CD14-positive monocyte (primary cell): Measurements from ENCODE around the gene GK. TPM values are rescaled to one million over a fixed set of nuclear protein-coding genes. Genes with fewer than 3 reads are reported as not detected.

ENCODE experiments used
- DNase-seq, 3 donors: peaks; one replicate each; pipeline ENCODE4 v3.0.0-alpha.2; 2011 to 2022
- H2AFZ ChIP-seq: 2 replicates; pipeline ENCODE4 v1.6.0; 2012; ENCODE audit warnings: mild to moderate bottlenecking, low read depth, low read length, inconsistent platforms; ENCODE audit not compliant: insufficient read depth, poor library complexity, severe bottlenecking
- H3K27ac ChIP-seq, 2 donors: 1 replicate in 1 of 2; 2 replicates in 1 of 2; pipeline ENCODE4 v1.5.1; 2012 to 2013; ENCODE audit warnings: low read length in 2 of 2, control low read depth in 1 of 2, inconsistent platforms in 1 of 2, low read depth in 1 of 2, mild to moderate bottlenecking in 1 of 2
- H3K27me3 ChIP-seq, 2 donors: one replicate each; pipeline versions ENCODE4 v1.6.0 to v1.6.1; 2011 to 2013; ENCODE audit warnings: low read length in 2 of 2; ENCODE audit not compliant: control insufficient read depth in 2 of 2, insufficient read depth in 2 of 2
- H3K36me3 ChIP-seq, 2 donors: replicated peaks in 1 of 2; 1 replicate in 1 of 2; 2 replicates in 1 of 2; pipeline versions ENCODE4 v1.5.1 to v1.6.1; 2012 to 2013; ENCODE audit warnings: low read length in 2 of 2, control low read depth in 1 of 2, inconsistent platforms in 1 of 2, mild to moderate bottlenecking in 1 of 2; ENCODE audit not compliant: insufficient read depth in 2 of 2, control insufficient read depth in 1 of 2
- H3K4me1 ChIP-seq, 2 donors: 1 replicate in 1 of 2; 2 replicates in 1 of 2; pipeline versions ENCODE4 v1.5.1 to v1.6.1; 2012 to 2013; ENCODE audit warnings: low read length in 2 of 2, control low read depth in 1 of 2, inconsistent platforms in 1 of 2, mild to moderate bottlenecking in 1 of 2, moderate library complexity in 1 of 2; ENCODE audit not compliant: insufficient read depth in 2 of 2, control insufficient read depth in 1 of 2
- H3K4me2 ChIP-seq: replicated peaks from 2 replicates; pipeline ENCODE3; 2012; ENCODE audit warnings: low read length, moderate library complexity, mild to moderate bottlenecking; ENCODE audit not compliant: poor library complexity, severe bottlenecking; ENCODE audit errors: extremely low read depth
- H3K4me3 ChIP-seq, 3 experiments: fragments of 200-600 bp in 1 of 3; sonication (generic) in 1 of 3; replicated peaks in 1 of 3; 1 replicate in 2 of 3; 2 replicates in 1 of 3; pipeline ENCODE4 v1.5.1; 2011 to 2013; ENCODE audit warnings: low read length in 3 of 3, mild to moderate bottlenecking in 3 of 3, control low read depth in 2 of 3, low read depth in 2 of 3, inconsistent platforms in 1 of 3, moderate library complexity in 1 of 3
- H3K79me2 ChIP-seq: 2 replicates; pipeline ENCODE4 v1.6.0; 2012; ENCODE audit warnings: mild to moderate bottlenecking, control low read depth, inconsistent platforms, low read length, moderate library complexity; ENCODE audit not compliant: insufficient read depth
- H3K9ac ChIP-seq: 2 replicates; pipeline ENCODE4 v1.6.0; 2017; ENCODE audit warnings: low read length, mild to moderate bottlenecking; ENCODE audit not compliant: insufficient read depth, poor library complexity, severe bottlenecking
- H3K9me3 ChIP-seq, 2 donors: replicated peaks in 1 of 2; 1 replicate in 1 of 2; 2 replicates in 1 of 2; pipeline versions ENCODE4 v1.5.1 to v1.6.1; 2012 to 2013; ENCODE audit warnings: low read length in 2 of 2, control low read depth in 1 of 2; ENCODE audit not compliant: control insufficient read depth in 1 of 2, insufficient read depth in 1 of 2
- H4K20me1 ChIP-seq: 2 replicates; pipeline ENCODE4 v1.6.0; 2012; ENCODE audit warnings: mild to moderate bottlenecking, low read length, control low read depth, moderate library complexity; ENCODE audit not compliant: insufficient read depth
- H3K27ac Mint-ChIP-seq, 7 donors: one replicate each; pipeline ENCODE4 v1.8.0; 2020; ENCODE audit warnings: mild to moderate bottlenecking in 7 of 7, mixed read lengths in 7 of 7, moderate library complexity in 6 of 7, inconsistent platforms in 2 of 7
- H3K27me3 Mint-ChIP-seq, 3 donors: one replicate each; pipeline ENCODE4 v1.8.0; 2021 to 2022; ENCODE audit warnings: low read depth in 3 of 3, mild to moderate bottlenecking in 3 of 3, mixed read lengths in 3 of 3, moderate library complexity in 3 of 3, inconsistent platforms in 1 of 3
- H3K36me3 Mint-ChIP-seq, 2 donors: one replicate each; pipeline ENCODE4 v1.8.0; 2020; ENCODE audit warnings: mixed read lengths in 2 of 2, inconsistent platforms in 1 of 2, mild to moderate bottlenecking in 1 of 2
- H3K4me1 Mint-ChIP-seq: one replicate; pipeline ENCODE4 v1.8.0; 2020; ENCODE audit warnings: mild to moderate bottlenecking, mixed read lengths
- H3K4me3 Mint-ChIP-seq, 2 donors: one replicate each; pipeline ENCODE4 v1.8.0; 2020; ENCODE audit warnings: mild to moderate bottlenecking in 2 of 2, mixed read lengths in 2 of 2, moderate library complexity in 1 of 2
- H3K9me3 Mint-ChIP-seq, 7 donors: one replicate each; pipeline ENCODE4 v1.8.0; 2020 to 2022; ENCODE audit warnings: mixed read lengths in 7 of 7, mild to moderate bottlenecking in 6 of 7, moderate library complexity in 6 of 7, inconsistent platforms in 2 of 7
- CTCF ChIP-seq: fragments of 200-600 bp; IDR thresholded peaks from one replicate; pipeline ENCODE4 v1.8.0; 2022; ENCODE audit warnings: antibody characterized with exemption, mild to moderate bottlenecking
- WGBS: methylation state at CpG from one replicate; pipeline ENCODE4 v1.1.5; 2013; ENCODE audit warnings: missing lambda C conversion rate; ENCODE audit not compliant: insufficient coverage; 5-methylcytosine and 5-hydroxymethylcytosine counted together
- intact Hi-C, 2 donors: fragments of 100-400 bp; cut with micrococcal nuclease; formaldehyde crosslinking; loops; one replicate each; pipeline versions ENCODE4 v1.15.0 to v1.15.1; 2023
- polyA plus RNA-seq, 3 donors: library from polyadenylated mRNA; depleted of rRNA in 1 of 3; unstranded in 2 of 3; stranded (reverse) in 1 of 3; fragments of 300-500 nt in 2 of 3; fragments of >200 nt in 1 of 3; fragmentation: Illumina TruSeq in 2 of 3; gene quantifications; 1 replicate in 2 of 3; 2 replicates in 1 of 3; pipeline ENCODE4 v1.2.3, GENCODE V29; 2012 to 2021

The GK gene
- polyA plus RNA-seq, 3 donors, result 21.2 to 51.9 (median 41.0) TPM

GRCh38 chrX:30715976-30716375, 62.8 kb downstream of the GK start:
- H3K4me2 ChIP-seq, result no peak overlapping the region
- H3K36me3 Mint-ChIP-seq, result peaks cover 33 to 40% of the 10 kb centered on the region in 2 donors
- no peaks in the 10 kb centered on the region for H3K79me2 ChIP-seq
- no peak overlapping the region for H3K4me3 ChIP-seq
- no peaks in the 10 kb centered on the region for H3K9me3 Mint-ChIP-seq
- H3K27ac Mint-ChIP-seq, result no peak overlapping the region
- H3K36me3 ChIP-seq, result peaks cover 13 to 81% of the 10 kb centered on the region in 2 donors
- no peak overlapping the region for H3K4me3 Mint-ChIP-seq
- no peak overlapping the region for H2AFZ ChIP-seq
- peaks cover 0 to 25% (median 2%) of the 10 kb centered on the region in 3 donors for H3K27me3 Mint-ChIP-seq
- no peaks in the 10 kb centered on the region for H4K20me1 ChIP-seq
- no peaks in the 10 kb centered on the region for H3K4me1 Mint-ChIP-seq
- intact Hi-C loops, result loop anchor here in 1 of 2 donors (10.0 kb wide), 1 partner anchor 81 kb away; no protein-coding TSS in a partner anchor
- no peak overlapping the region for H3K27ac ChIP-seq
- TF ChIP-seq CTCF, result no peak
- no CpG with 5 or more reads among the region's 2 CpGs for WGBS
- peaks cover 0 to 4% of the 10 kb centered on the region in 2 donors for H3K4me1 ChIP-seq
- H3K9me3 ChIP-seq, result no peaks in the 10 kb centered on the region
- H3K9ac ChIP-seq, result no peak overlapping the region
- H3K27me3 ChIP-seq, result peaks cover 0 to 24% of the 10 kb centered on the region in 2 donors
- no peak for DNase-seq

- no peaks in the 10 kb centered on the region for H3K79me2 ChIP-seq
- no peaks in the 10 kb centered on the region for H3K9me3 ChIP-seq
- Mint-ChIP-seq H3K27ac (peak overlapping the region in 1 of 7 donors; percentile 21), H3K4me1 (peaks cover 2% of the 10 kb centered on the region), H3K4me3 (no peak overlapping the region), H3K36me3 (peaks cover 0 to 4% of the 10 kb centered on the region in 2 donors), H3K27me3 (peaks cover 0 to 21% (median 0%) of the 10 kb centered on the region in 3 donors), H3K9me3 (no peaks in the 10 kb centered on the region)
- no peak overlapping the region for H3K4me3 ChIP-seq
- no peaks in the 10 kb centered on the region for H3K4me1 ChIP-seq
- no peak overlapping the region for H3K27ac ChIP-seq
- H3K27me3 ChIP-seq, result peaks cover 0 to 10% of the 10 kb centered on the region in 2 donors
- no peaks in the 10 kb centered on the region for H3K36me3 ChIP-seq
- TF ChIP-seq CTCF, result no peak
- no peak overlapping the region for H3K4me2 ChIP-seq
- no peak overlapping the region for H2AFZ ChIP-seq
- no CpG with 5 or more reads among the region's 17 CpGs for WGBS
- no peak for DNase-seq
- H4K20me1 ChIP-seq, result no peaks in the 10 kb centered on the region
- H3K9ac ChIP-seq, result no peak overlapping the region
- intact Hi-C loops, result no loop called here
Measured at GRCh38 chrX:30733852-30734660, 80.8 kb downstream of the GK start.
